Measurements from ENCODE around the gene ABLIM2. TPM values are rescaled to one million over a fixed set of nuclear protein-coding genes. Genes with fewer than 3 reads are reported as not detected.

The ABLIM2 gene
- total and polyA plus RNA-seq, 2 experiments from 2014 or later, result 1.5 to 4.3 TPM

DNA sequence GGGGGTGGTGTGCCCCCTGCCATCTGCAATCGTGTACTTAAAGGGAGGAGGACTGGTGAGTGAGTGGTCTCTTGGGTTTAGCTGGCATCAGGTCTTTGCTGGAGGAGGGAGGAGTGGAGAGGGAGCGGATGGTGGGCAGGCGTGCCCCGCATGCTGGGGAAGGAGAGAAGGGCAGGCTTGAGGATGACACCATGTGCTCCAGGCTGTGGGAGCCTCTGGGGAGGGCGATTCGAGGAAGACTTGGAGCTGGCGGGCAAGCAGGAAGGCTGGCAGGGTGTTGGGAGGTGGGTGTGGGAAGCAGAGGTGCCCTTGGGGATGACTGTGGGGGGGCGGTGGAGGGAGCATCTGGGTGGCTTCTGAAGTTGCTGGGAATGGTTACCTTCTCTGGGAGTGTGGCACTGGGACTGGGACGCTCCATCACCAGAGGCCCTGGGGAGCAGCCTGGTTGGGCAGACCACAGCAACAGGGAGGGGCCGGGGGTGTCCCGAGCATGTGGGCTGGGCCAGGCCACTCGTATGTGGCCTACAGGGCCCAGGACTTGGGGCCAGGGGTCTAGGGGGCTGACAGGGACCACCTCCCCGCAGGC lies 188.2 kb downstream of the ABLIM2 start:
- Mint-ChIP-seq H3K4me3 (no peak overlapping the region), H3K4me1 (peaks cover 22% of the 10 kb centered on the region), H3K36me3 (ENCODE audit: low read depth) (no peaks in the 10 kb centered on the region), H3K9me3 (no peaks in the 10 kb centered on the region), H3K27ac (no peak overlapping the region), H3K27me3 (ENCODE audit: insufficient read depth, low read depth, poor library complexity) (peaks cover 9% of the 10 kb centered on the region)
- no peak for DNase-seq (ENCODE audit: low spot score)
- no peak for TF ChIP-seq ZNF114 (CRISPR knock-in tag; IDR thresholded peaks at IDR 0.05)
- H3F3A ChIP-seq (replicated peaks; ENCODE audit: low read depth), result no peaks in the 10 kb centered on the region
- H2AFZ ChIP-seq, result no peak overlapping the region
- ATAC-seq, result no peak; the same call in 2 of the 3 replicates
- H4K20me1 ChIP-seq (replicated peaks; ENCODE audit: insufficient read depth), result no peaks in the 10 kb centered on the region; the same call in 1 of the 2 replicates
- no peaks in the 10 kb centered on the region for H3K36me3 ChIP-seq (ENCODE audit: insufficient read depth)
- no peaks in the 10 kb centered on the region for H3K27me3 ChIP-seq (ENCODE audit: insufficient read depth)
- H3K4me2 ChIP-seq, result no peak overlapping the region
- H3K27ac ChIP-seq (ENCODE audit: low read depth), result no peak overlapping the region
- H3K79me2 ChIP-seq (replicated peaks; ENCODE audit: insufficient read depth), result no peaks in the 10 kb centered on the region
- H3K4me1 ChIP-seq (ENCODE audit: insufficient read depth), result peaks cover 9% of the 10 kb centered on the region; the same call in 1 of the 2 replicates
- no peak overlapping the region for H3K4me3 ChIP-seq
- H3K9me2 ChIP-seq (ENCODE audit: insufficient read depth), result no peaks in the 10 kb centered on the region

DNA sequence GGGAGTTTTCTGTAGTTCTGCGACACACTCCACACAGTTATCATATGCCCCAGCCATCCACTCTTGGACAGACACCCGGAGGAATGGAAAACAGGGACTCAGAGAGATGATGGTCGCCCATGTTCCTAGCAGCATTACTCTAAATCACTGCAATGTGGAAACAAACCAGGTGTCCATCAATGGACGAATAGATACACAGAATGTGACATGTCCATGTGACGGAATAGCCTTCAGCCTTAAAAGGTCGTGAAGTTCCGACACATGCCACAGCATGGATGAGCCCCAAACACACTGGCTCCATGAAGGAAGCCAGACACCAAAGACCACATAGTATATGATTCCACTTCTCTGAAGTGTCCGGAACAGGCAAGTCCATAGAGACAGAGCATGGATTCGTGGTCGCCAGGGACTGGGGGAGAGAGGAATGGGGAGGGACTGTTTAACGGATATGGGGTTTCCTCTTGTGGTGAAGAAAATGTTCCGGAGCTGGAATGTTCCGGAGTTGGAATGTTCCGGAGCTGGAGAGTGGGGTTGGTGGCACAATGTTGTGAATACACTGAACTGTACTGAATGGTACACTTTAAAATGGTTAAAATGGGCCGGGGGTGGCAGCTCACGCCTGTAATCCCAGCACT lies 190.2 kb downstream of the ABLIM2 start:
- H3K79me2 ChIP-seq (replicated peaks; ENCODE audit: insufficient read depth), result no peaks in the 10 kb centered on the region
- H3K9me2 ChIP-seq (ENCODE audit: insufficient read depth), result no peaks in the 10 kb centered on the region
- H3K36me3 ChIP-seq (ENCODE audit: insufficient read depth), result no peaks in the 10 kb centered on the region
- no peaks in the 10 kb centered on the region for H3K36me3 Mint-ChIP-seq (ENCODE audit: low read depth)
- H3K27ac Mint-ChIP-seq, result no peak overlapping the region
- ATAC-seq, result no peak
- no peaks in the 10 kb centered on the region for H3F3A ChIP-seq (replicated peaks; ENCODE audit: low read depth)
- peaks cover 9% of the 10 kb centered on the region; the same call in 1 of the 2 replicates for H3K4me1 ChIP-seq (ENCODE audit: insufficient read depth)
- TF ChIP-seq, protein P1, sequence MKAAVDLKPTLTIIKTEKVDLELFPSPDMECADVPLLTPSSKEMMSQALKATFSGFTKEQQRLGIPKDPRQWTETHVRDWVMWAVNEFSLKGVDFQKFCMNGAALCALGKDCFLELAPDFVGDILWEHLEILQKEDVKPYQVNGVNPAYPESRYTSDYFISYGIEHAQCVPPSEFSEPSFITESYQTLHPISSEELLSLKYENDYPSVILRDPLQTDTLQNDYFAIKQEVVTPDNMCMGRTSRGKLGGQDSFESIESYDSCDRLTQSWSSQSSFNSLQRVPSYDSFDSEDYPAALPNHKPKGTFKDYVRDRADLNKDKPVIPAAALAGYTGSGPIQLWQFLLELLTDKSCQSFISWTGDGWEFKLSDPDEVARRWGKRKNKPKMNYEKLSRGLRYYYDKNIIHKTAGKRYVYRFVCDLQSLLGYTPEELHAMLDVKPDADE (IDR thresholded peaks at IDR 0.05), result no peak
- no peak for TF ChIP-seq EZH2phosphoT487 (IDR thresholded peaks at IDR 0.05; ENCODE audit: unreplicated experiment)
- no peak overlapping the region for H3K4me3 ChIP-seq
- no peak overlapping the region for H3K4me3 Mint-ChIP-seq
- no peak for DNase-seq (ENCODE audit: low spot score)
- no peak overlapping the region for H3K27ac ChIP-seq (ENCODE audit: low read depth)
- no peaks in the 10 kb centered on the region for H3K27me3 ChIP-seq (ENCODE audit: insufficient read depth)
- H3K4me1 Mint-ChIP-seq, result peaks cover 22% of the 10 kb centered on the region
- H3K4me2 ChIP-seq, result no peak overlapping the region
- H3K9me3 Mint-ChIP-seq, result no peaks in the 10 kb centered on the region
- H4K20me1 ChIP-seq (replicated peaks; ENCODE audit: insufficient read depth), result no peaks in the 10 kb centered on the region; the same call in 1 of the 2 replicates
- no peak overlapping the region for H2AFZ ChIP-seq
- H3K27me3 Mint-ChIP-seq (ENCODE audit: insufficient read depth, low read depth, poor library complexity), result peaks cover 8% of the 10 kb centered on the region

DNA sequence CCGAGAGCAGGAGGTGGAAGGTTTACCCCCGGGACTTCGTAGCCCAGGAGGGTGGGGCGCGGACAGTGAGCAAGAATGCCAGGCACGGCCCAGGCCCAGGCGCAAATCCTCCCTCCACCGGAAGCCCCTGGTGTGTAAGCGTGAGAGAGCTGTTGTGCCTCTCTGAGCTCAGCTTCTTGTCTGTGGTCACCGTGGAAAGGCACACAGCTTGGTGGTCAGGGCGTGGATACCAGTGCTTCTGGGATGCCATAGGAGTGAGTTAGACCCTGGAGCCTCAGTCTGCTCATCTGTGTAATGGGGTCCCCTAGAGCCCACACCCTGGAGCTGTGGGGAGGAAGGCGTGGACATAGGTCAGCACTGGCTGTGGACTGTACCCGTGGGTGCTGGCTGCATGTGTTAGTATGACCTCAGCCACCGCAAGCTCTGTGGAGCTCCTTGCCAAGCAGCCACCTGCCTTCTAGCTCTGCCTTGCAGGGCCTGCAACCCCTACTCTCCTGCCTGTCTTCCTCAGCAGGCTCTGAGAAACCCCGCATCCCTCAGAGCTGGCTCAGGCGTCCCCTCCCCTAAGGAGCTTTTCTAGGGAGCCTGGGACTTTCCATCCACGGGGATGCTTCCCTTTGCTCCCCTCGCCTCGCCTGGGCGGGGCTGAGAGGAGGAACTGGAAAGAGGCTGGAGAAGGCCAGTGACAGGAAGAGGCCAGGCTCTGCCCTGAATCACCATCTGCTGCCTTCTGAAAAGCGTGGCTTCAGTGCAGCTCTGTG lies 190.9 kb downstream of the ABLIM2 start:
- H3K27ac Mint-ChIP-seq, result no peak overlapping the region
- H3K27me3 Mint-ChIP-seq (ENCODE audit: insufficient read depth, low read depth, poor library complexity), result peaks cover 8% of the 10 kb centered on the region
- no peaks in the 10 kb centered on the region for H3K36me3 Mint-ChIP-seq (ENCODE audit: low read depth)
- H3K9me3 Mint-ChIP-seq, result no peaks in the 10 kb centered on the region
- Histone ChIP-seq H3K4me2 (no peak overlapping the region), H3K9me2 (ENCODE audit: insufficient read depth) (no peaks in the 10 kb centered on the region), H3K36me3 (ENCODE audit: insufficient read depth) (no peaks in the 10 kb centered on the region), H3K27ac (ENCODE audit: low read depth) (no peak overlapping the region), H3K4me1 (ENCODE audit: insufficient read depth) (peaks cover 8% of the 10 kb centered on the region; the same call in 1 of the 2 replicates), H4K20me1 (replicated peaks; ENCODE audit: insufficient read depth) (no peaks in the 10 kb centered on the region; the same call in 1 of the 2 replicates), H3K79me2 (replicated peaks; ENCODE audit: insufficient read depth) (no peaks in the 10 kb centered on the region), H3F3A (replicated peaks; ENCODE audit: low read depth) (no peaks in the 10 kb centered on the region), H3K27me3 (ENCODE audit: insufficient read depth) (no peaks in the 10 kb centered on the region), H3K4me3 (no peak overlapping the region), H2AFZ (no peak overlapping the region)
- DNase-seq (ENCODE audit: low spot score), result no peak
- H3K4me1 Mint-ChIP-seq, result peaks cover 20% of the 10 kb centered on the region
- H3K4me3 Mint-ChIP-seq, result no peak overlapping the region
- no peak for ATAC-seq
- TF ChIP-seq JUNB (IDR thresholded peaks at IDR 0.05; ENCODE audit: unreplicated experiment) (no peak), ZNF331 (CRISPR knock-in tag; IDR thresholded peaks at IDR 0.05; ENCODE audit: low read depth) (no peak), EZH2 (IDR thresholded peaks at IDR 0.05; ENCODE audit: low read depth, unreplicated experiment) (no peak), ZNF114 (CRISPR knock-in tag; IDR thresholded peaks at IDR 0.05) (no peak), CREB1 (CRISPR knock-in tag; IDR thresholded peaks at IDR 0.05; ENCODE audit: low read depth) (no peak), NANOG (IDR thresholded peaks at IDR 0.05; ENCODE audit: borderline replicate concordance) (no peak), STAT1 (IDR thresholded peaks at IDR 0.05; ENCODE audit: unreplicated experiment) (no peak)
- TF ChIP-seq, protein P2, sequence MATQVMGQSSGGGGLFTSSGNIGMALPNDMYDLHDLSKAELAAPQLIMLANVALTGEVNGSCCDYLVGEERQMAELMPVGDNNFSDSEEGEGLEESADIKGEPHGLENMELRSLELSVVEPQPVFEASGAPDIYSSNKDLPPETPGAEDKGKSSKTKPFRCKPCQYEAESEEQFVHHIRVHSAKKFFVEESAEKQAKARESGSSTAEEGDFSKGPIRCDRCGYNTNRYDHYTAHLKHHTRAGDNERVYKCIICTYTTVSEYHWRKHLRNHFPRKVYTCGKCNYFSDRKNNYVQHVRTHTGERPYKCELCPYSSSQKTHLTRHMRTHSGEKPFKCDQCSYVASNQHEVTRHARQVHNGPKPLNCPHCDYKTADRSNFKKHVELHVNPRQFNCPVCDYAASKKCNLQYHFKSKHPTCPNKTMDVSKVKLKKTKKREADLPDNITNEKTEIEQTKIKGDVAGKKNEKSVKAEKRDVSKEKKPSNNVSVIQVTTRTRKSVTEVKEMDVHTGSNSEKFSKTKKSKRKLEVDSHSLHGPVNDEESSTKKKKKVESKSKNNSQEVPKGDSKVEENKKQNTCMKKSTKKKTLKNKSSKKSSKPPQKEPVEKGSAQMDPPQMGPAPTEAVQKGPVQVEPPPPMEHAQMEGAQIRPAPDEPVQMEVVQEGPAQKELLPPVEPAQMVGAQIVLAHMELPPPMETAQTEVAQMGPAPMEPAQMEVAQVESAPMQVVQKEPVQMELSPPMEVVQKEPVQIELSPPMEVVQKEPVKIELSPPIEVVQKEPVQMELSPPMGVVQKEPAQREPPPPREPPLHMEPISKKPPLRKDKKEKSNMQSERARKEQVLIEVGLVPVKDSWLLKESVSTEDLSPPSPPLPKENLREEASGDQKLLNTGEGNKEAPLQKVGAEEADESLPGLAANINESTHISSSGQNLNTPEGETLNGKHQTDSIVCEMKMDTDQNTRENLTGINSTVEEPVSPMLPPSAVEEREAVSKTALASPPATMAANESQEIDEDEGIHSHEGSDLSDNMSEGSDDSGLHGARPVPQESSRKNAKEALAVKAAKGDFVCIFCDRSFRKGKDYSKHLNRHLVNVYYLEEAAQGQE (IDR thresholded peaks at IDR 0.05; ENCODE audit: unreplicated experiment), result no peak
- TF ChIP-seq, protein P1 (IDR thresholded peaks at IDR 0.05), result no peak
